GM18505 (cell line): ENCODE results near the gene PGLYRP3.

ENCODE experiments used
- ATAC-seq: cut with Tn5 transposase; IDR thresholded peaks from one replicate; pipeline ENCODE4 v1.9.1; 2021; ENCODE audit not compliant: unreplicated experiment
- POLR2A ChIP-seq: IDR thresholded peaks from 4 replicates; pipeline ENCODE4 v1.6.1; 2011; ENCODE audit warnings: borderline replicate concordance; ENCODE audit not compliant: insufficient read depth, insufficient read length; ENCODE audit errors: extremely low read depth

Gene PGLYRP3

GRCh38 chr1:153277852-153278251 lies 34.9 kb downstream of the PGLYRP3 start:
- TF ChIP-seq POLR2A = no peak
- no peak for ATAC-seq

- ATAC-seq = no peak
- TF ChIP-seq POLR2A = no peak
These were observed 40.6 kb downstream of the PGLYRP3 start for GRCh38 chr1:153272186-153272585.

GRCh38 chr1:153271711-153272110 lies 41.0 kb downstream of the PGLYRP3 start:
- no peak for ATAC-seq
- TF ChIP-seq POLR2A = no peak

GRCh38 chr1:153265457-153265856 lies 47.3 kb downstream of the PGLYRP3 start:
- no peak for TF ChIP-seq POLR2A
- ATAC-seq = no peak

- ATAC-seq = no peak
- TF ChIP-seq POLR2A = no peak
These were observed 50.1 kb downstream of the PGLYRP3 start for GRCh38 chr1:153262462-153263157.

GRCh38 chr1:153262070-153262366 lies 50.7 kb downstream of the PGLYRP3 start:
- no peak for TF ChIP-seq POLR2A
- ATAC-seq = no peak

GRCh38 chr1:153261281-153262069 lies 51.3 kb downstream of the PGLYRP3 start:
- no peak for ATAC-seq
- TF ChIP-seq POLR2A = no peak

- ATAC-seq = no peak
- TF ChIP-seq POLR2A = no peak
These were observed 52.0 kb downstream of the PGLYRP3 start for GRCh38 chr1:153260585-153261280.

GRCh38 chr1:153259387-153259786 lies 53.4 kb downstream of the PGLYRP3 start, which contains the start of gene LORICRIN:
Gene LORICRIN (plus strand): TSS chr1:153259687. CDS start chr1:153260950, 1,263 bp downstream.
- ATAC-seq = no peak

GRCh38 chr1:153253693-153254092 lies 59.1 kb downstream of the PGLYRP3 start:
- no peak for TF ChIP-seq POLR2A
- no peak for ATAC-seq

More at GRCh38 chr1:153259387-153259786, 53.4 kb downstream of the PGLYRP3 start, which contains the start of gene LORICRIN:
- TF ChIP-seq POLR2A = no peak

- TF ChIP-seq POLR2A = no peak
- ATAC-seq = no peak
These were observed 59.7 kb downstream of the PGLYRP3 start for GRCh38 chr1:153253076-153253475.

- no peak for TF ChIP-seq POLR2A
- ATAC-seq = no peak
These were observed 60.8 kb downstream of the PGLYRP3 start for GRCh38 chr1:153251988-153252387.

- no peak for TF ChIP-seq POLR2A
- no peak for ATAC-seq
These were observed 61.2 kb downstream of the PGLYRP3 start for GRCh38 chr1:153251562-153251961.
